GM18951 (cell line): Measurements from ENCODE around the gene PRKCZ.

Source experiments
- POLR2A ChIP-seq: IDR thresholded peaks from 4 replicates; pipeline ENCODE4 v1.6.1; 2011; ENCODE audit warnings: mild to moderate bottlenecking; ENCODE audit not compliant: insufficient read length, insufficient read depth; ENCODE audit errors: extremely low read depth
- in situ Hi-C: fragments of 300-500 bp; cut with MboI; formaldehyde crosslinking; loops from one replicate; pipeline ENCODE4 v1.12.0; 2022; ENCODE audit warnings: low sequenced_read_pairs, mixed read lengths, inconsistent platforms; ENCODE audit not compliant: unreplicated experiment

The PRKCZ gene

GRCh38 chr1:2189459-2190425 is 139.5 kb downstream of the PRKCZ start:
- in situ Hi-C loops: loop anchor here (5.0 to 25.0 kb wide), 3 partner anchors 208 to 598 kb away; partner anchors contain the start of gene TNFRSF14
- peak; percentile 31 for TF ChIP-seq POLR2A

GRCh38 chr1:2190491-2190976 is 140.3 kb downstream of the PRKCZ start:
- in situ Hi-C loops: loop anchor here (25.0 kb wide), 2 partner anchors 372 to 597 kb away; partner anchors contain the start of gene TNFRSF14
- no peak for TF ChIP-seq POLR2A

GRCh38 chr1:2192031-2192995 is 142.1 kb downstream of the PRKCZ start:
- no peak for TF ChIP-seq POLR2A
- in situ Hi-C loops: loop anchor here (25.0 kb wide), 2 partner anchors 370 to 595 kb away; partner anchors contain the start of gene TNFRSF14

GRCh38 chr1:2193514-2194281 is 143.5 kb downstream of the PRKCZ start:
- in situ Hi-C loops: loop anchor here (25.0 kb wide), 2 partner anchors 369 to 594 kb away; partner anchors contain the start of gene TNFRSF14
- no peak for TF ChIP-seq POLR2A

GRCh38 chr1:2194319-2194897 is 144.2 kb downstream of the PRKCZ start, which contains the start of gene FAAP20:
Gene FAAP20 (minus strand): TSS chr1:2194772. CDS start chr1:2194749, 23 bp downstream.
- TF ChIP-seq POLR2A: peak; percentile 78
- in situ Hi-C loops: loop anchor here (25.0 kb wide), 2 partner anchors 368 to 593 kb away; partner anchors contain the start of gene TNFRSF14

GRCh38 chr1:2194898-2195673 is 144.9 kb downstream of the PRKCZ start:
- in situ Hi-C loops: loop anchor here (25.0 kb wide), 2 partner anchors 367 to 592 kb away; partner anchors contain the start of gene TNFRSF14

DNA sequence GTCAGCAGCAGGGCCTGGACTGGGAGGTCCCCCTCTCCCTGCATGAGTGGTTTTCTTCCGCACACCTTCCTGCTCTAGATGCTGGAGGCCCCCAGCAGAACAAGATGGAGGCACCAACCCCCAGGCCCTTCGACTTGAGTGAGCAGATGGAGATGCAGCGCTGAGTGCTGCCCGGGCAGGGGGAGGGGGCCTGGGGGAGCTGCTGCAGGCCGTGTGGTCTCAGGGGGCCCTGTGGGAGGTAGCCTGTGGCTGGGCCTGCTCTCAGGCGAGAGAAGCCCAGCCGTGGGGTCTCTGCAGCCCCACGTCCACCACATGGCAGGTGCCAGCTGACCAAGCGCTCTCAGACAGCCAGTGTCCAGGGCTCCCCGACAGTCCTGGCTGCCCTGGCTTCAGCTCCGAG is 145.6 kb downstream of the PRKCZ start:
- in situ Hi-C loops: loop anchor here (25.0 kb wide), 2 partner anchors 367 to 592 kb away; partner anchors contain the start of gene TNFRSF14
- TF ChIP-seq POLR2A: no peak

More at GRCh38 chr1:2194898-2195673, 144.9 kb downstream of the PRKCZ start:
- TF ChIP-seq POLR2A: peak; percentile 48

- in situ Hi-C loops: loop anchor here (25.0 kb wide), 2 partner anchors 365 to 590 kb away; partner anchors contain the start of gene TNFRSF14
- no peak for TF ChIP-seq POLR2A
Observed at GRCh38 chr1:2196901-2197638, 146.9 kb downstream of the PRKCZ start.

DNA sequence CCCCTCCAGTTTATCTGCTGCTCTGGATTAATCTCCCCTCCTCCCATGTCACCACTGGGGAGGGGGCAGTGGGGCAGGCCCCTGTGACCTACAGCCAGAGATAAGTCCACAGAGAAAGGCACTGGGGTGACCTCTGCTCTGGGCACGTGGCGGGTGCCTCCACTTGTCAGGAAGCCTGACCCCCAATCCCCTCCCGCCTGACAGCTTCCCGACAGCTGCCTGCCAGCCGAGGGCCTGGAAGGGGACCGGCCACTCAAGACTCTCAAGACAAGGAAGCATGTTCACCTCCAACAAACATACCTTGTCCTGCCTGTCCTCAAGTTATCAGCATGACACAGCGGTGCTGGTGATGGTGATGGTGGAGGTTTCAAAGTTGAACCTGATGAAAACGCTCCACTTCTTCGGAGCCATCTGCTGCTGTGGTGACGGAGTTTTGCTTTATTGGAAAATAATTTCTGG is 147.5 kb downstream of the PRKCZ start:
- in situ Hi-C loops: loop anchor here (25.0 kb wide), 2 partner anchors 365 to 590 kb away; partner anchors contain the start of gene TNFRSF14
- no peak for TF ChIP-seq POLR2A

GRCh38 chr1:2198571-2198970 is 148.4 kb downstream of the PRKCZ start:
- in situ Hi-C loops: loop anchor here (25.0 kb wide), 2 partner anchors 364 to 589 kb away; partner anchors contain the start of gene TNFRSF14
- no peak for TF ChIP-seq POLR2A
